ENCODE data around the gene CES1. TPM values are rescaled to one million over a fixed set of nuclear protein-coding genes. Genes with fewer than 3 reads are reported as not detected.
"Not testable (repeated sequence)": the region's sequence is repeated elsewhere in the genome, so short reads cannot be mapped to it uniquely, and the experiment has no call there.

The CES1 gene
- total RNA-seq, 4 donors from 2014 or later, result 1.3 to 31.7 (median 14.5) TPM

GRCh38 chr16:55830658-55831294, 2.1 kb downstream of the CES1 start:
- intact Hi-C loops (cut with DNase I; ENCODE audit: low total_unique reads), result no loop called here
- Histone ChIP-seq H3K4me3 (no peak overlapping the region), H3K9me3 (no peaks in the 10 kb centered on the region), H3K27ac (no peak overlapping the region), H3K36me3 (no peaks in the 10 kb centered on the region), H3K4me1 (no peaks in the 10 kb centered on the region), H3K27me3 (no peaks in the 10 kb centered on the region)
- TF ChIP-seq POLR2A (IDR thresholded peaks at IDR 0.05), result no peak
- TF ChIP-seq CTCF (IDR thresholded peaks at IDR 0.05), result no peak
- no peak for DNase-seq

GRCh38 chr16:55829232-55829631, 3.7 kb downstream of the CES1 start:
- H3K27ac ChIP-seq; H3K36me3 ChIP-seq; H3K4me3 ChIP-seq; DNase-seq; H3K27me3 ChIP-seq; H3K4me1 ChIP-seq; H3K9me3 ChIP-seq; intact Hi-C loops (cut with DNase I; ENCODE audit: low total_unique reads): not testable (repeated sequence)

DNA sequence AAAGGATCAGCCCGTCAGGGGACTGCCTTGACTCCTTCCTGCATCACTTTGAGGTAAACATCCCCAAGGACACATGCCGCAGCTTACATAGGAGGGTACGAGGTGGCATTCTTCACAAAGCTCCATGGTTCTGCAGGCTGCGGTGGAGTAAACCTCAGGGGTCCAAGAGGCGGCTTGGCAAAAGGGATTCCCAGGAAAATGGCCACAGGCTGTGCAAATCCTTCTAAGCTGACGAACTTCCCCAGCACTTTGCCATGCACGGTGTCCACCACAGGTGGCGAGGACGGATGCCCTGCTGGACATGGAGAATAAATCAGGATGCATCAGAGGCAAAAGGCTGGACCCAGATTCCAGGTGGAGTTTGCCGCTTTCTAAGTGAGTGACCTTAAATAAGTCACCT, 4.2 kb downstream of the CES1 start:
- DNase-seq, result no peak
- intact Hi-C loops (cut with DNase I; ENCODE audit: low total_unique reads), result no loop called here
- Histone ChIP-seq H3K4me1 (no peaks in the 10 kb centered on the region), H3K9me3 (no peaks in the 10 kb centered on the region), H3K27ac (no peak overlapping the region), H3K27me3 (no peaks in the 10 kb centered on the region), H3K4me3 (no peak overlapping the region), H3K36me3 (no peaks in the 10 kb centered on the region)
- TF ChIP-seq CTCF (IDR thresholded peaks at IDR 0.05) (no peak), POLR2A (IDR thresholded peaks at IDR 0.05) (no peak)

DNA sequence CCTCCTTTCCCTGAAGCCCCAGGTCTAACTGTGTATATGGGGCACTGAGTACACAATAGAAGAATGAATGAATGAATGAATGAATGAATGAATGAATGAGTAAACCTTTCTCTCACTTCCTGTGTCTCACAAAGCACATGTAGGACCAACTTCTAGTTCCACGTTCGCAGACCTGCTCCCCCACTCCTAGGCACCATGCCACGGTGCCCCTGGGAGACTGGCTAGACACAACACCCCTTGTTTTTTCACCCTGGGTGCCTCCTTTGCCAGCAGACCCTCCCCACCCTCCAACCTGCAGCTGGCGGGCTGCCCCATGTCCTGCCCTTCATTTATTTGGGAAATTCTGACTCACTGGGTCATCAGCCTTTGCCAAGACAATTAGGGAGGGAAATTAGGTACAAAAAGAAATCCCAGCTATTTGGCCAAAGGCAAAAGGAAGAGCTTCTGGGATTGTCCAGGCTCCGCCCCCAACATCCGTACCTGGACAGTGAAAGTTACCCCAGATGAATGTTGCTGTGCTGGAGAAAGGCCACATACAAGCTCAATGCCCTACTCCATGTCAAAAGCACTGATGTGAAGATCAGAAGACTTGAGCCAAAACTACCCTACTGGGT, 7.7 kb downstream of the CES1 start:
- no peak for DNase-seq
- H3K27me3 ChIP-seq, result no peaks in the 10 kb centered on the region
- H3K27ac ChIP-seq, result no peak overlapping the region
- no peaks in the 10 kb centered on the region for H3K36me3 ChIP-seq
- no peaks in the 10 kb centered on the region for H3K9me3 ChIP-seq
- H3K4me3 ChIP-seq, result no peak overlapping the region
- intact Hi-C loops (cut with DNase I; ENCODE audit: low total_unique reads), result no loop called here
- no peak for TF ChIP-seq CTCF (IDR thresholded peaks at IDR 0.05)
- no peak for TF ChIP-seq POLR2A (IDR thresholded peaks at IDR 0.05)
- no peaks in the 10 kb centered on the region for H3K4me1 ChIP-seq

DNA sequence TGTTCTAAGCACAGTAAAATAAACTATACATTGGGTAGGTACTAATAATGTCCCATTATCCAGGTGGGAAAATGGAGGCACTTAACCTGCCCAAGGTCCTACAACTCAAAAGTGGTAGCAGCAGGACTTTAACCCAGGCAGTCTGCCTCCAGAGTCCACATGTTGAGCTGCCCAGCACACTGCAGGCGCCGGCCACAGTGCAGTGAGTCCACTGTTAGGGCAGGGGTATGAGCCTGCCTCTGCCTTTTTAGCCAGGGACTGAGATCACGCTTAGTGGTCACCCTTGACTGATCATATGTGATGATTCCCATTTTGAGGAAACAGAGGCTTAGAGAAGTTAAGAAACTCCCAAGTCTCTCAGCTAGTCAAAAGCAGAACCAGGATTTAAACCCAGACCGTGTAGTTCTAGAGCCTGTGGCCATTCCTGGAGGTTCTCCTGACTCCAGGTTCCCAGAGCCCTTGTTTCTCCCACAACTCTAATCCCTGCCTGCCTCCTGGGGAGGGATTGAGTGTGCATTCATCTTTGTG, 8.4 kb downstream of the CES1 start:
- no peaks in the 10 kb centered on the region for H3K36me3 ChIP-seq
- no peak for DNase-seq
- TF ChIP-seq POLR2A (IDR thresholded peaks at IDR 0.05), result no peak
- TF ChIP-seq CTCF (IDR thresholded peaks at IDR 0.05), result no peak
- no peaks in the 10 kb centered on the region for H3K9me3 ChIP-seq
- intact Hi-C loops (cut with DNase I; ENCODE audit: low total_unique reads), result no loop called here
- H3K27me3 ChIP-seq, result no peaks in the 10 kb centered on the region
- no peak overlapping the region for H3K4me3 ChIP-seq
- no peaks in the 10 kb centered on the region for H3K4me1 ChIP-seq
- no peak overlapping the region for H3K27ac ChIP-seq

Measured in uterus (tissue), 4 donors.